Liver (tissue), 9 donors: Measurements from ENCODE around the gene LY6G6F. TPM values are rescaled to one million over a fixed set of nuclear protein-coding genes. Genes with fewer than 3 reads are reported as not detected.

ENCODE experiments used
- DNase-seq: peaks from one replicate; pipeline ENCODE4 v3.0.0-alpha.2; 2017; ENCODE audit warnings: low spot score
- H3K27ac ChIP-seq, 2 donors: one replicate each; pipeline ENCODE4 v1.7.0; 2013; ENCODE audit warnings: inconsistent platforms in 2 of 2, low read length in 2 of 2, control low read depth in 1 of 2, low read depth in 1 of 2, mild to moderate bottlenecking in 1 of 2
- H3K27me3 ChIP-seq, 4 donors: one replicate each; pipeline versions ENCODE4 v1.6.1 to v1.7.0; 2013; ENCODE audit warnings: low read length in 3 of 4, inconsistent platforms in 1 of 4, mild to moderate bottlenecking in 1 of 4, moderate library complexity in 1 of 4; ENCODE audit not compliant: control insufficient read depth in 4 of 4, insufficient read depth in 4 of 4
- H3K36me3 ChIP-seq, 4 donors: one replicate each; pipeline versions ENCODE4 v1.6.1 to v1.7.0; 2013; ENCODE audit warnings: low read length in 3 of 4, mild to moderate bottlenecking in 3 of 4, low read depth in 1 of 4, moderate library complexity in 1 of 4; ENCODE audit not compliant: control insufficient read depth in 4 of 4, insufficient read depth in 3 of 4
- H3K4me1 ChIP-seq, 4 donors: one replicate each; pipeline versions ENCODE4 v1.6.1 to v1.7.0; 2013; ENCODE audit warnings: low read length in 3 of 4, mild to moderate bottlenecking in 3 of 4, moderate library complexity in 1 of 4; ENCODE audit not compliant: control insufficient read depth in 4 of 4, insufficient read depth in 4 of 4
- H3K4me3 ChIP-seq, 3 donors: one replicate each; pipeline versions ENCODE4 v1.6.1 to v1.7.0; 2013; ENCODE audit warnings: low read length in 3 of 3, control low read depth in 1 of 3, low read depth in 1 of 3, mild to moderate bottlenecking in 1 of 3
- H3K9ac ChIP-seq, 2 donors: one replicate each; pipeline ENCODE4 v1.7.0; 2013; ENCODE audit warnings: low read length in 2 of 2, mild to moderate bottlenecking in 2 of 2, moderate library complexity in 2 of 2, control low read depth in 1 of 2, low read depth in 1 of 2
- H3K9me3 ChIP-seq, 4 donors: one replicate each; pipeline versions ENCODE4 v1.6.1 to v1.7.0; 2013; ENCODE audit warnings: low read length in 3 of 4; ENCODE audit not compliant: control insufficient read depth in 4 of 4
- ATF3 ChIP-seq: IDR thresholded peaks from 2 replicates; pipeline ENCODE4 v1.6.1; 2016; ENCODE audit warnings: antibody characterized with exemption
- CTCF ChIP-seq: fragments of 150-350 bp; IDR thresholded peaks from 2 replicates; pipeline ENCODE4 v1.5.1; 2017; ENCODE audit warnings: improper control_type of control experiment, low read depth, low read length; ENCODE audit not compliant: missing input control
- EGR1 ChIP-seq, 2 donors: IDR thresholded peaks; 2 replicates each; pipeline ENCODE4 v1.6.1; 2016 to 2018; ENCODE audit warnings: antibody characterized with exemption in 2 of 2, low read depth in 2 of 2
- FOXA1 ChIP-seq: IDR thresholded peaks from 2 replicates; pipeline ENCODE4 v1.6.1; 2016; ENCODE audit warnings: antibody characterized with exemption
- FOXA2 ChIP-seq: IDR thresholded peaks from 2 replicates; pipeline ENCODE4 v1.6.1; 2016; ENCODE audit warnings: antibody characterized with exemption
- GABPA ChIP-seq, 2 donors: IDR thresholded peaks in 1 of 2; conservative IDR thresholded peaks in 1 of 2; 2 replicates each; pipeline ENCODE4 v1.6.1; 2016; ENCODE audit warnings: antibody characterized with exemption in 2 of 2, mild to moderate bottlenecking in 1 of 2, moderate library complexity in 1 of 2
- HNF4A ChIP-seq, 2 donors: conservative IDR thresholded peaks; 2 replicates each; pipeline ENCODE4 v1.6.1; 2016; ENCODE audit warnings: antibody characterized with exemption in 2 of 2, mild to moderate bottlenecking in 2 of 2
- HNF4G ChIP-seq: IDR thresholded peaks from 2 replicates; pipeline ENCODE4 v1.6.1; 2016; ENCODE audit warnings: antibody characterized with exemption
- JUND ChIP-seq, 2 donors: IDR thresholded peaks; 2 replicates each; pipeline ENCODE4 v1.6.1; 2016; ENCODE audit warnings: antibody characterized with exemption in 2 of 2
- MAX ChIP-seq: IDR thresholded peaks from 2 replicates; pipeline ENCODE4 v1.6.1; 2016; ENCODE audit warnings: antibody characterized with exemption
- NR2F2 ChIP-seq: IDR thresholded peaks from 2 replicates; pipeline ENCODE4 v1.6.1; 2016; ENCODE audit warnings: antibody characterized with exemption
- RAD21 ChIP-seq, 2 donors: IDR thresholded peaks; 2 replicates each; pipeline ENCODE4 v1.6.1; 2016; ENCODE audit warnings: antibody characterized with exemption in 2 of 2, mild to moderate bottlenecking in 2 of 2
- REST ChIP-seq: IDR thresholded peaks from 2 replicates; pipeline ENCODE4 v1.6.1; 2016; ENCODE audit warnings: antibody characterized with exemption, mild to moderate bottlenecking
- RXRA ChIP-seq, 2 donors: IDR thresholded peaks; 2 replicates each; pipeline ENCODE4 v1.6.1; 2017 to 2018; ENCODE audit warnings: antibody characterized with exemption in 2 of 2, mild to moderate bottlenecking in 1 of 2
- SP1 ChIP-seq: IDR thresholded peaks from 2 replicates; pipeline ENCODE4 v1.6.1; 2018; ENCODE audit warnings: antibody characterized with exemption, mild to moderate bottlenecking
- TAF1 ChIP-seq: conservative IDR thresholded peaks from 2 replicates; pipeline ENCODE4 v1.6.1; 2016; ENCODE audit warnings: antibody characterized with exemption, mild to moderate bottlenecking
- YY1 ChIP-seq: IDR thresholded peaks from 2 replicates; pipeline ENCODE4 v1.6.1; 2016; ENCODE audit warnings: antibody characterized with exemption, mild to moderate bottlenecking
- ZBTB33 ChIP-seq: IDR thresholded peaks from 2 replicates; pipeline ENCODE4 v1.6.1; 2016; ENCODE audit warnings: antibody characterized with exemption
- WGBS: extraction: QIAGEN DNeasy Blood & Tissue Kit; methylation state at CpG from one replicate; pipeline ENCODE4 v1.1.7; 2013; 5-methylcytosine and 5-hydroxymethylcytosine counted together
- polyA plus RNA-seq, 2 donors: library from polyadenylated mRNA; stranded (reverse) in 1 of 2; unstranded in 1 of 2; fragments of 200-250 nt in 1 of 2; fragments of >200 nt in 1 of 2; fragmentation: Nextera tagmentation in 1 of 2; extraction: Ambion mirVana in 1 of 2; gene quantifications; one replicate each; pipeline versions ENCODE4 v1.2.1 to v1.2.3, GENCODE V29; 2013 to 2015
- total RNA-seq, 2 donors: library from RNA; depleted of rRNA; stranded (reverse); fragments of >200 nt; gene quantifications; one replicate each; pipeline ENCODE4 v1.2.3, GENCODE V29; 2014
- donor health status: healthy.
- donor health status: healthy.
- donor health status: healthy.
- donor health status: healthy.
- donor health status: healthy.

Gene LY6G6F
- total and polyA plus RNA-seq, 4 donors, result 0.08 to 3.2 TPM; not detected in 2

GRCh38 chr6:31705931-31706330 lies 735 bp upstream of the LY6G6F start:
- Histone ChIP-seq H3K9ac (no peak overlapping the region), H3K4me1 (peaks cover 0 to 15% (median 11%) of the 10 kb centered on the region in 4 donors), H3K27me3 (no peaks in the 10 kb centered on the region), H3K4me3 (no peak overlapping the region), H3K27ac (no peak overlapping the region), H3K9me3 (no peaks in the 10 kb centered on the region), H3K36me3 (no peaks in the 10 kb centered on the region)
- WGBS, result 94% methylated on average over 6 of the region's 6 CpGs
- no peak for DNase-seq
- TF ChIP-seq RXRA (IDR thresholded peaks at IDR 0.05), result no peak
- no peak for TF ChIP-seq MAX
- no peak for TF ChIP-seq HNF4G
- TF ChIP-seq ZBTB33, result no peak
- TF ChIP-seq FOXA2, result no peak
- no peak for TF ChIP-seq SP1
- TF ChIP-seq NR2F2, result no peak
- no peak for TF ChIP-seq JUND (IDR thresholded peaks at IDR 0.05)
- TF ChIP-seq CTCF, result no peak
- TF ChIP-seq ATF3, result no peak
- no peak for TF ChIP-seq TAF1
- no peak for TF ChIP-seq GABPA (IDR thresholded peaks at IDR 0.05 in 1 of 2, conservative IDR thresholded peaks at IDR 0.05 in 1 of 2)
- TF ChIP-seq RAD21 (IDR thresholded peaks at IDR 0.05), result no peak
- TF ChIP-seq EGR1 (IDR thresholded peaks at IDR 0.05; ENCODE audit: low read depth in 2 of 2), result no peak
- TF ChIP-seq REST, result no peak

- TF ChIP-seq YY1, result no peak
- no peak for TF ChIP-seq JUND (IDR thresholded peaks at IDR 0.05)
- TF ChIP-seq REST, result no peak
- TF ChIP-seq TAF1, result no peak
- no peak for TF ChIP-seq FOXA2
- no peak for TF ChIP-seq HNF4A (conservative IDR thresholded peaks at IDR 0.05)
- no peak for TF ChIP-seq GABPA (IDR thresholded peaks at IDR 0.05 in 1 of 2, conservative IDR thresholded peaks at IDR 0.05 in 1 of 2)
- no peak for TF ChIP-seq ATF3
- no peak for TF ChIP-seq HNF4G
- TF ChIP-seq NR2F2, result no peak
- TF ChIP-seq SP1, result no peak
- TF ChIP-seq EGR1 (IDR thresholded peaks at IDR 0.05; ENCODE audit: low read depth in 2 of 2), result no peak
- TF ChIP-seq FOXA1, result no peak
- no peak for TF ChIP-seq ZBTB33
- 83% methylated on average over 10 of the region's 10 CpGs for WGBS
These were observed 1.0 kb downstream of the LY6G6F start for GRCh38 chr6:31707701-31708100.

More at GRCh38 chr6:31707701-31708100, 1.0 kb downstream of the LY6G6F start:
- H3K4me1 ChIP-seq, result no peaks in the 10 kb centered on the region
- H3K36me3 ChIP-seq, result no peaks in the 10 kb centered on the region
- H3K27me3 ChIP-seq, result no peaks in the 10 kb centered on the region
- H3K9ac ChIP-seq, result no peak overlapping the region
- H3K27ac ChIP-seq, result no peak overlapping the region
- H3K9me3 ChIP-seq, result no peaks in the 10 kb centered on the region
- H3K4me3 ChIP-seq, result no peak overlapping the region
- no peak for DNase-seq
